GM12878 (cell line): ENCODE data around the gene SLC23A2. TPM values are rescaled to one million over a fixed set of nuclear protein-coding genes. Genes with fewer than 3 reads are reported as not detected.

Experiments
- CREB1 ChIP-seq: IDR thresholded peaks from 2 replicates; pipeline ENCODE4 v1.6.1; 2012; ENCODE audit warnings: low read depth, mild to moderate bottlenecking, inconsistent platforms
- HDAC2 ChIP-seq: fragments of 200-600 bp; sonication (generic); IDR thresholded peaks from 2 replicates; pipeline ENCODE4 v1.6.1; 2017
- MEF2B ChIP-seq: fragments of 450-650 bp; IDR thresholded peaks from 2 replicates; pipeline ENCODE4 v1.6.1; 2018; ENCODE audit warnings: mild to moderate bottlenecking, moderate library complexity; ENCODE audit not compliant: partially characterized antibody, poor library complexity, severe bottlenecking
- SUPT20H ChIP-seq: IDR thresholded peaks from 2 replicates; pipeline ENCODE4 v1.6.1; 2011; ENCODE audit warnings: low read depth, mild to moderate bottlenecking, low read length, moderate library complexity, borderline replicate concordance; ENCODE audit not compliant: control insufficient read depth
- polyA plus RNA-seq, 11 experiments: library from polyadenylated mRNA; depleted of rRNA in 4 of 11; unstranded in 6 of 11; stranded (reverse) in 5 of 11; fragments of >200 nt; fragmentation: Nextera tagmentation in 4 of 11; fragmentation: Illumina TruSeq in 1 of 11; extraction: Ambion mirVana in 4 of 11; extraction: Trizol in 1 of 11; gene quantifications; 1 replicate in 1 of 11; 2 replicates in 10 of 11; pipeline versions ENCODE4 v1.2.1 to v1.2.3, GENCODE V29; 2011 to 2016; ENCODE audit warnings: inconsistent platforms in 2 of 11, missing spikeins in 2 of 11, low read depth in 1 of 11
- total RNA-seq, 4 experiments: library from RNA; depleted of rRNA in 3 of 4; stranded (reverse); fragments of >200 nt in 3 of 4; fragmentation: Illumina TruSeq in 1 of 4; extraction: Trizol in 1 of 4; gene quantifications; 2 replicates each; pipeline versions ENCODE4 v1.2.1 to v1.2.3, GENCODE V29; 2013 to 2021
- TF ChIP-seq, protein P1 (sequence below): fragments of 450-650 bp; IDR thresholded peaks from 2 replicates; pipeline ENCODE4 v1.6.1; 2017; ENCODE audit warnings: mild to moderate bottlenecking
- TF ChIP-seq, protein P2 (sequence below): fragments of 450-650 bp; IDR thresholded peaks from 2 replicates; pipeline ENCODE4 v1.6.1; 2016; ENCODE audit warnings: mild to moderate bottlenecking, moderate library complexity, borderline replicate concordance

SLC23A2 gene
- total and polyA plus RNA-seq, 10 of the 15 experiments (the other 5 are each of a cell fraction or from before 2014, with no cell fraction given): 4.4 to 56.1 (median 35.5) TPM

DNA sequence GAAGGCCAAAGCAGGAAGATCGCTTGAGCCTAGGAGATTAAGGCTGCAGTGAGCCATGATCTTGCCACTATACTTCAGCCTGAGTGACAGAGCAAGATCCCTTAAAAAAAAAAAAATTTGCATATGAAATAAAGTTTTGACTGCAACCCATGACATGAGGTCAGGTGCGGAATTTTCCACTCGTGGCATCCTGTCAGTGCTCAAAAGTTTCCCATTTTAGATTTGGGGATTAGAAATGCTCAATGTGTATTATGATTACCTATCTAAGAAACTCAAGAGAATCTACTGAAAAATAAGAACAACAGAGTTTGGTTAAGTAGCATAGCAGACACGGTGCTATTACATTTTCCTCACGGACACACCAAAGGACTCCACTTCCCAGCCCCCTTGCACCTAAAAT is 11.7 kb downstream of the SLC23A2 start (continued):
- 0 out of 2 replicates have a peak, but pooled peaks have one; percentile 17 for TF ChIP-seq CREB1
- no peak for TF ChIP-seq SUPT20H
- no peak for TF ChIP-seq HDAC2
- TF ChIP-seq, protein P1, sequence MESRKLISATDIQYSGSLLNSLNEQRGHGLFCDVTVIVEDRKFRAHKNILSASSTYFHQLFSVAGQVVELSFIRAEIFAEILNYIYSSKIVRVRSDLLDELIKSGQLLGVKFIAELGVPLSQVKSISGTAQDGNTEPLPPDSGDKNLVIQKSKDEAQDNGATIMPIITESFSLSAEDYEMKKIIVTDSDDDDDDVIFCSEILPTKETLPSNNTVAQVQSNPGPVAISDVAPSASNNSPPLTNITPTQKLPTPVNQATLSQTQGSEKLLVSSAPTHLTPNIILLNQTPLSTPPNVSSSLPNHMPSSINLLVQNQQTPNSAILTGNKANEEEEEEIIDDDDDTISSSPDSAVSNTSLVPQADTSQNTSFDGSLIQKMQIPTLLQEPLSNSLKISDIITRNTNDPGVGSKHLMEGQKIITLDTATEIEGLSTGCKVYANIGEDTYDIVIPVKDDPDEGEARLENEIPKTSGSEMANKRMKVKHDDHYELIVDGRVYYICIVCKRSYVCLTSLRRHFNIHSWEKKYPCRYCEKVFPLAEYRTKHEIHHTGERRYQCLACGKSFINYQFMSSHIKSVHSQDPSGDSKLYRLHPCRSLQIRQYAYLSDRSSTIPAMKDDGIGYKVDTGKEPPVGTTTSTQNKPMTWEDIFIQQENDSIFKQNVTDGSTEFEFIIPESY: no peak
- peak; percentile 15 for TF ChIP-seq MEF2B
- TF ChIP-seq, protein P2, sequence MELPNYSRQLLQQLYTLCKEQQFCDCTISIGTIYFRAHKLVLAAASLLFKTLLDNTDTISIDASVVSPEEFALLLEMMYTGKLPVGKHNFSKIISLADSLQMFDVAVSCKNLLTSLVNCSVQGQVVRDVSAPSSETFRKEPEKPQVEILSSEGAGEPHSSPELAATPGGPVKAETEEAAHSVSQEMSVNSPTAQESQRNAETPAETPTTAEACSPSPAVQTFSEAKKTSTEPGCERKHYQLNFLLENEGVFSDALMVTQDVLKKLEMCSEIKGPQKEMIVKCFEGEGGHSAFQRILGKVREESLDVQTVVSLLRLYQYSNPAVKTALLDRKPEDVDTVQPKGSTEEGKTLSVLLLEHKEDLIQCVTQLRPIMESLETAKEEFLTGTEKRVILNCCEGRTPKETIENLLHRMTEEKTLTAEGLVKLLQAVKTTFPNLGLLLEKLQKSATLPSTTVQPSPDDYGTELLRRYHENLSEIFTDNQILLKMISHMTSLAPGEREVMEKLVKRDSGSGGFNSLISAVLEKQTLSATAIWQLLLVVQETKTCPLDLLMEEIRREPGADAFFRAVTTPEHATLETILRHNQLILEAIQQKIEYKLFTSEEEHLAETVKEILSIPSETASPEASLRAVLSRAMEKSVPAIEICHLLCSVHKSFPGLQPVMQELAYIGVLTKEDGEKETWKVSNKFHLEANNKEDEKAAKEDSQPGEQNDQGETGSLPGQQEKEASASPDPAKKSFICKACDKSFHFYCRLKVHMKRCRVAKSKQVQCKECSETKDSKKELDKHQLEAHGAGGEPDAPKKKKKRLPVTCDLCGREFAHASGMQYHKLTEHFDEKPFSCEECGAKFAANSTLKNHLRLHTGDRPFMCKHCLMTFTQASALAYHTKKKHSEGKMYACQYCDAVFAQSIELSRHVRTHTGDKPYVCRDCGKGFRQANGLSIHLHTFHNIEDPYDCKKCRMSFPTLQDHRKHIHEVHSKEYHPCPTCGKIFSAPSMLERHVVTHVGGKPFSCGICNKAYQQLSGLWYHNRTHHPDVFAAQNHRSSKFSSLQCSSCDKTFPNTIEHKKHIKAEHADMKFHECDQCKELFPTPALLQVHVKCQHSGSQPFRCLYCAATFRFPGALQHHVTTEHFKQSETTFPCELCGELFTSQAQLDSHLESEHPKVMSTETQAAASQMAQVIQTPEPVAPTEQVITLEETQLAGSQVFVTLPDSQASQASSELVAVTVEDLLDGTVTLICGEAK: peak; percentile 37; the same call in 1 of the 2 replicates
